Measurements from ENCODE around the gene ZNF831. TPM values are rescaled to one million over a fixed set of nuclear protein-coding genes. Genes with fewer than 3 reads are reported as not detected.

Gene ZNF831
- total RNA-seq, 4 donors from 2014 or later, result 0.15 to 1.2 (median 0.37) TPM

- Histone ChIP-seq H3K27me3 (peaks cover 51% of the 10 kb centered on the region), H3K36me3 (no peaks in the 10 kb centered on the region), H3K4me3 (no peak overlapping the region), H3K27ac (no peak overlapping the region), H3K4me1 (no peaks in the 10 kb centered on the region), H3K9me3 (no peaks in the 10 kb centered on the region)
- no peak for ATAC-seq
- 67 to 100% methylated on average over 1 to 5 of the region's 7 CpGs for WGBS, 2 donors (ENCODE audit: low coverage in 1 of 2)
- no peak for TF ChIP-seq CTCF (IDR thresholded peaks at IDR 0.05)
- no peak for TF ChIP-seq POLR2AphosphoS5 (IDR thresholded peaks at IDR 0.05)
- no peak for TF ChIP-seq EP300 (IDR thresholded peaks at IDR 0.05)
Measured at GRCh38 chr20:59211208-59211765, 47.7 kb downstream of the ZNF831 start.

- H3K36me3 ChIP-seq, result no peaks in the 10 kb centered on the region
- TF ChIP-seq POLR2AphosphoS5 (IDR thresholded peaks at IDR 0.05) (no peak), EP300 (IDR thresholded peaks at IDR 0.05) (no peak), CTCF (IDR thresholded peaks at IDR 0.05) (no peak), POLR2A (IDR thresholded peaks at IDR 0.05) (no peak)
- 20 to 45% methylated on average over 1 to 4 of the region's 4 CpGs for WGBS, 2 donors (ENCODE audit: low coverage in 1 of 2)
Measured at GRCh38 chr20:59214073-59214472, 50.5 kb downstream of the ZNF831 start.

GRCh38 chr20:59214606-59215547 is 51.3 kb downstream of the ZNF831 start:
- no peak for ATAC-seq
- Histone ChIP-seq H3K27me3 (peaks cover 29% of the 10 kb centered on the region), H3K9me3 (no peaks in the 10 kb centered on the region), H3K27ac (no peak overlapping the region), H3K4me1 (no peaks in the 10 kb centered on the region), H3K4me3 (no peak overlapping the region), H3K36me3 (no peaks in the 10 kb centered on the region)
- no peak for TF ChIP-seq POLR2AphosphoS5 (IDR thresholded peaks at IDR 0.05)
- TF ChIP-seq CTCF (IDR thresholded peaks at IDR 0.05), result no peak
- TF ChIP-seq POLR2A (IDR thresholded peaks at IDR 0.05), result no peak
- no peak for TF ChIP-seq EP300 (IDR thresholded peaks at IDR 0.05)
- WGBS, 2 donors (ENCODE audit: low coverage in 1 of 2), result 71 to 81% methylated on average over 11 of the region's 11 CpGs

More at GRCh38 chr20:59214073-59214472, 50.5 kb downstream of the ZNF831 start:
- H3K27ac ChIP-seq, result no peak overlapping the region
- H3K4me3 ChIP-seq, result no peak overlapping the region
- ATAC-seq, result no peak
- no peaks in the 10 kb centered on the region for H3K9me3 ChIP-seq
- no peaks in the 10 kb centered on the region for H3K4me1 ChIP-seq
- peaks cover 31% of the 10 kb centered on the region for H3K27me3 ChIP-seq

GRCh38 chr20:59217173-59217572 is 53.6 kb downstream of the ZNF831 start:
- Histone ChIP-seq H3K36me3 (no peaks in the 10 kb centered on the region), H3K27ac (no peak overlapping the region), H3K27me3 (peaks cover 36% of the 10 kb centered on the region), H3K9me3 (no peaks in the 10 kb centered on the region), H3K4me1 (peaks cover 0 to 11% (median 0%) of the 10 kb centered on the region in 3 donors), H3K4me3 (no peak overlapping the region)
- no peak for ATAC-seq
- 60 to 63% methylated on average over 1 of the region's 1 CpG for WGBS, 2 donors (ENCODE audit: low coverage in 1 of 2)
- no peak for TF ChIP-seq EP300 (IDR thresholded peaks at IDR 0.05)
- TF ChIP-seq POLR2A (IDR thresholded peaks at IDR 0.05), result no peak
- TF ChIP-seq CTCF (IDR thresholded peaks at IDR 0.05), result no peak
- no peak for TF ChIP-seq POLR2AphosphoS5 (IDR thresholded peaks at IDR 0.05)
